Esophagus (tissue), 2 donors: ENCODE measurements around the gene WIPF1. TPM values are rescaled to one million over a fixed set of nuclear protein-coding genes. Genes with fewer than 3 reads are reported as not detected.

Source experiments
- H3K27ac ChIP-seq, 2 donors: one replicate each; pipeline ENCODE4 v1.5.1; 2013; ENCODE audit warnings: low read depth in 2 of 2, mild to moderate bottlenecking in 2 of 2, inconsistent platforms in 1 of 2, low read length in 1 of 2, moderate library complexity in 1 of 2
- H3K27me3 ChIP-seq, 2 donors: one replicate each; pipeline ENCODE4 v1.6.1; 2013; ENCODE audit warnings: low read length in 2 of 2, control low read depth in 1 of 2, mild to moderate bottlenecking in 1 of 2; ENCODE audit not compliant: insufficient read depth in 2 of 2, control insufficient read depth in 1 of 2
- H3K36me3 ChIP-seq, 2 donors: one replicate each; pipeline ENCODE4 v1.6.1; 2013; ENCODE audit warnings: low read length in 1 of 2; ENCODE audit not compliant: control insufficient read depth in 2 of 2, insufficient read depth in 2 of 2
- H3K4me1 ChIP-seq, 2 donors: one replicate each; pipeline ENCODE4 v1.6.1; 2013; ENCODE audit warnings: low read length in 1 of 2; ENCODE audit not compliant: control insufficient read depth in 2 of 2, insufficient read depth in 2 of 2
- H3K4me3 ChIP-seq, 2 donors: one replicate each; pipeline ENCODE4 v1.5.1; 2013; ENCODE audit warnings: low read length in 2 of 2, mild to moderate bottlenecking in 2 of 2, low read depth in 1 of 2, moderate library complexity in 1 of 2
- H3K9me3 ChIP-seq, 2 donors: one replicate each; pipeline ENCODE4 v1.6.1; 2013; ENCODE audit warnings: mild to moderate bottlenecking in 2 of 2, low read depth in 1 of 2, low read length in 1 of 2, moderate library complexity in 1 of 2; ENCODE audit not compliant: control insufficient read depth in 2 of 2, insufficient read depth in 1 of 2
- WGBS, 2 donors: extraction: QIAGEN DNeasy Blood & Tissue Kit; methylation state at CpG; one replicate each; pipeline ENCODE4 v1.1.7; 2013; 5-methylcytosine and 5-hydroxymethylcytosine counted together
- polyA plus RNA-seq, 2 donors: library from polyadenylated mRNA; stranded (reverse); fragments of 200-250 nt; gene quantifications; one replicate each; pipeline ENCODE4 v1.2.3, GENCODE V29; 2013
- donor health status: healthy with polysubstance abuse.
- donor health status: Bipolar disorder and iron deficiency.

Gene WIPF1
- polyA plus RNA-seq, 2 donors = 3.9 to 4.8 TPM

DNA sequence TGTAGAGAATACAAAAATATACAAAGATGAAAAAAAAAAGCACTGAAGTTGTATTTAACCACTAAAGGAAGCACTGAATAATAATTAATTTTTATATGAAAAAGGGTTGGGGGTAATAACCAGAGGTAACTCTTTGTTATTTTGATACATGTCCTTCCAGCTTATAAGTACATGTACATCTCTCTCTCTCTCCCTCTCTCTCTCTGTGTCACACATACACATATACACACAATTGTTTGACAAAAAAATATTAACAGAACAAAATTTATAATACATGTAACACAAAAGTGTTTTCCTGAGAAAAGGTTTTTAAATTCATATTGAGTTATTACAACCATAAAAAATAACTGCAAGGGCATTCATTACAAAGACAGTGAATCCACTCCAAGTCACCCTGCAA is 4.6 kb downstream of the WIPF1 start:
- no peaks in the 10 kb centered on the region for H3K27me3 ChIP-seq
- no peak overlapping the region for H3K27ac ChIP-seq
- peaks cover 0 to 6% of the 10 kb centered on the region in 2 donors for H3K4me1 ChIP-seq
- no peaks in the 10 kb centered on the region for H3K9me3 ChIP-seq
- no peak overlapping the region for H3K4me3 ChIP-seq
- H3K36me3 ChIP-seq = no peaks in the 10 kb centered on the region

DNA sequence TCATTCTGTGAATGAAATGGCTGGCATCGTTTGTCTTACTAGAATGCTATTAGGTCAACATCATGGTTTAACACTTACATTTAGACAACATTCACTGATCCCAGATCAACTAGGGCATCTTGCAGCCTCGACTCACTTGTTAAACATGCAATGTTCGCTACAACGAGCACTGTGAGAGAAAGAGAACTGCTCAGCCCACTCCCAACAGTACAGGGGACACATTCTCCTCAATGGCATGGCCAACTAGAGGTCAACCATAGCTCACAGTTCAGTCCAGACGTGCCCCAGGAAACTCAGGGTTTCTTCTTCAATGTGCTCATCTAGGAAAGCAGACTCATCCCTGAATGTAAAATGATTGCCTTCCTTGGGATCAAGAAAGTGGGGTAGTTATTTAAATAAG is 5.9 kb downstream of the WIPF1 start:
- Histone ChIP-seq H3K9me3 (no peaks in the 10 kb centered on the region), H3K27me3 (no peaks in the 10 kb centered on the region), H3K4me1 (peaks cover 0 to 6% of the 10 kb centered on the region in 2 donors), H3K27ac (no peak overlapping the region), H3K4me3 (no peak overlapping the region), H3K36me3 (no peaks in the 10 kb centered on the region)
- 72 to 76% methylated on average over 5 of the region's 5 CpGs for WGBS, 2 donors

DNA sequence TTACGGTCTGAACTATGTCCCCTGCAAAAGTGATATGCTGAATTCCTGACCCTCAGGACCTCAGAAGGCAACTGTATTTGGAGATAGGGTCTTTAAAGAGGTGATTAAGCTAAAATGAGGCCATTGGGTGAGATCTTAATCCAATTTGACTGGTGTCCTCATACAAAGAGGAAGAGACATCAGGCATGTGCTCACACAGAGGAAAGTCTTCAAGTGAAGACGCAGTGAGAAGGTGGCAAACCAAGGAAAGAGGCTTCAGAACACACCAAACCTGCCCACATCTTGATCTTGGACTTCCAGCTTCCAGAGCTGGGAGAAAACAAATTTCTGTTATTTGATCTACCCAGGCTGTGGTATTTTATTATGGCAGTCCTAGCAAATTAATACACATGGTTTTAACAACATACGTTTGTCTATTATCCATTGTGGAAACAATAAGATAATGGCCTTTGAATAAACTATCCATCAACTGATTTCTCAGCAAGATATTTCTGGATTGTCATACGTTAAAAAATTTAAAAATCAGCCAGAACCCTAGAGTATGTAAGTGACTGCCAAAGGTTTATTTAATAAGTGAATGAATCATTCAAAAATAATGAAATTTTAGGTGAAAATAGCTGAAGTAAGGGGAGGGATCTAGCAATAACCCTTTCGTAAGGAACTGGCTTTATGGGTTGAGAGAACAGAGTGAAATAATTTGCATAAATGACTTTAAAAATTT is 6.5 kb downstream of the WIPF1 start:
- Histone ChIP-seq H3K4me3 (no peak overlapping the region), H3K36me3 (no peaks in the 10 kb centered on the region), H3K9me3 (no peaks in the 10 kb centered on the region), H3K27ac (peak overlapping the region in 1 of 2 donors; percentile 9), H3K27me3 (no peaks in the 10 kb centered on the region), H3K4me1 (peaks cover 0 to 6% of the 10 kb centered on the region in 2 donors)
- WGBS, 2 donors = 73% methylated on average over 5 of the region's 5 CpGs

DNA sequence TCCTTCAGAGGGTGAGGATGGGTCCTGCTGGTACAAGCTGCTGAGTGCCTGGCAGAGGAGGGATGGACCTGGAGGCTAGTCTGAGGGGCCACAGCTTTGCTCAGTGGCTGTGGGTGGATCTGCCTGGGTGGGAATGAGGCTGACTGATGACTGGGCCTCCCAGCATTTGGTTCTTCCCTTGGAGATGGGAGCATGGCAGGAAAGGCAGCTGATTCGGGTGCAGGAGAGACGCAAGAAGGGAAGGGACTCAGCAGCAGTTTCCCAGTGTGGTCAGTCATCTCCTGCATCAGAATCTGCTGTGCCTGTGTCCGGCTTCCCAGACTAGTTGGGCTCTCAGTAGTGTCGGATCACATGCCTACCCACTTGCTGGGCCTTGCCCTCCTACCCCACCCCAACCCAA is 7.3 kb downstream of the WIPF1 start:
- Histone ChIP-seq H3K4me3 (no peak overlapping the region), H3K9me3 (no peaks in the 10 kb centered on the region), H3K36me3 (no peaks in the 10 kb centered on the region), H3K4me1 (peaks cover 2 to 10% of the 10 kb centered on the region in 2 donors), H3K27ac (no peak overlapping the region), H3K27me3 (no peaks in the 10 kb centered on the region)
- 62 to 69% methylated on average over 4 of the region's 4 CpGs for WGBS, 2 donors

DNA sequence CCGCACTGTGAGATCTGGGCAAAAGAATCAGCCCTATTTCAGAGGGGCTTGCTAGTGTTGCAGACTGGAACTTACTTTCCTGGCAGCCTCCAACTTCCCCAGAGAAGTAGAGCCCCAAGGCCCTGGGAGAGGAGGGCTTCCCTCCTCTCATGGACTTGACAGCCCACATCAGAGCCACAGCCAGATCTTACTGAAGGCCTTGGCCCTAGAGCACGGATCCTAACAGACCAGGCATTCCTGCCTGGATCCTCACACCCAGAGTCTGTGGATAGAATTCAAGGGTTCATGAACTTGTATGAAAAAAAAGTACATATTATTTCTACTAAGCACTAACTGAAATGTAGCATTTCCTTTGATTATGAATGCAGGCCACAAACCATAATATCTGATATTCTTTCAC is 8.3 kb downstream of the WIPF1 start:
- H3K4me1 ChIP-seq = peaks cover 2 to 10% of the 10 kb centered on the region in 2 donors
- WGBS, 2 donors = 78 to 82% methylated on average over 2 of the region's 2 CpGs
- no peak overlapping the region for H3K27ac ChIP-seq
- H3K9me3 ChIP-seq = no peaks in the 10 kb centered on the region
- no peak overlapping the region for H3K4me3 ChIP-seq
- H3K27me3 ChIP-seq = no peaks in the 10 kb centered on the region
- no peaks in the 10 kb centered on the region for H3K36me3 ChIP-seq

DNA sequence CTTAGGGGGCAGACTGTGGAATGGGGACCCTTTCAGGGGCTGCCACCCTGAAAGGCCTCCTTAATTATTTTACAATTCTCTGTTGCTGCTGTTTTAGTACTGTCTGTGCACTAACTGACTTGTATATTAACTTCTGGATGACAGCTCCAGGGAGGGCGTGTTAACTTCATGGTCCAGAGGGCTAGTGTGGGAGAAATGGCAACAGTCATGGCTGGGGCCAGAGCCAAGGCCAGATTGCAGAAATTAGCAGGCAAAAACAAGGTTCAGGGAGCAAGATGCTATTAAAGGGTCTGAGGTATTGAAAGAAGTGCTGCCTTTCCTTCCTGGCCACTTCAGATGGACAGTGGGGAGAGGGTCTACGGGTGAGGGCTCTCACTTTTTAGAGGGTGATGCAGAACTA is 9.1 kb downstream of the WIPF1 start:
- no peaks in the 10 kb centered on the region for H3K9me3 ChIP-seq
- H3K4me1 ChIP-seq = peaks cover 2 to 10% of the 10 kb centered on the region in 2 donors
- H3K36me3 ChIP-seq = no peaks in the 10 kb centered on the region
- no peak overlapping the region for H3K4me3 ChIP-seq
- no peaks in the 10 kb centered on the region for H3K27me3 ChIP-seq
- no peak overlapping the region for H3K27ac ChIP-seq
- 88% methylated on average over 2 of the region's 2 CpGs for WGBS, 2 donors

DNA sequence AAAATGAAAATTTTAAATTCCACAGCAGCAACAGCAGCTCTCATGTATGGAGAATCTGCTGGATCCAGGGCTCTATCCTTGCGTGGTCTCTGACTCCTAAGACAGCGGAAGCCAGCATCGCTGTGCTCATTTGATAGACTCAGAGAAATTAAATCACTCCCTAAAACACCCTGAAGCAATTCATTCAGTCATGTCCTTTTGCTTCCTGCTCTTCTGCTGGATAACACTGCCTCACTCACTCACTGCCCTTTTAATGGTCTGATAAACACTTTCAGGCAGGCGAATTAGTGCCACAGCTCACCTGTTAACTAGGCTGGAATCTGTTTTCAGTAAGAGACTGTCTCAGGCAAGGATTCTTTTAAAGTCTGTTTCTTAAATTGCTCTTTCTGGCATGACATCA is 10.0 kb downstream of the WIPF1 start:
- H3K9me3 ChIP-seq = no peaks in the 10 kb centered on the region
- H3K27me3 ChIP-seq = no peaks in the 10 kb centered on the region
- H3K27ac ChIP-seq = no peak overlapping the region
- no peak overlapping the region for H3K4me3 ChIP-seq
- 83 to 84% methylated on average over 4 of the region's 4 CpGs for WGBS, 2 donors
- peaks cover 2 to 10% of the 10 kb centered on the region in 2 donors for H3K4me1 ChIP-seq
- no peaks in the 10 kb centered on the region for H3K36me3 ChIP-seq

DNA sequence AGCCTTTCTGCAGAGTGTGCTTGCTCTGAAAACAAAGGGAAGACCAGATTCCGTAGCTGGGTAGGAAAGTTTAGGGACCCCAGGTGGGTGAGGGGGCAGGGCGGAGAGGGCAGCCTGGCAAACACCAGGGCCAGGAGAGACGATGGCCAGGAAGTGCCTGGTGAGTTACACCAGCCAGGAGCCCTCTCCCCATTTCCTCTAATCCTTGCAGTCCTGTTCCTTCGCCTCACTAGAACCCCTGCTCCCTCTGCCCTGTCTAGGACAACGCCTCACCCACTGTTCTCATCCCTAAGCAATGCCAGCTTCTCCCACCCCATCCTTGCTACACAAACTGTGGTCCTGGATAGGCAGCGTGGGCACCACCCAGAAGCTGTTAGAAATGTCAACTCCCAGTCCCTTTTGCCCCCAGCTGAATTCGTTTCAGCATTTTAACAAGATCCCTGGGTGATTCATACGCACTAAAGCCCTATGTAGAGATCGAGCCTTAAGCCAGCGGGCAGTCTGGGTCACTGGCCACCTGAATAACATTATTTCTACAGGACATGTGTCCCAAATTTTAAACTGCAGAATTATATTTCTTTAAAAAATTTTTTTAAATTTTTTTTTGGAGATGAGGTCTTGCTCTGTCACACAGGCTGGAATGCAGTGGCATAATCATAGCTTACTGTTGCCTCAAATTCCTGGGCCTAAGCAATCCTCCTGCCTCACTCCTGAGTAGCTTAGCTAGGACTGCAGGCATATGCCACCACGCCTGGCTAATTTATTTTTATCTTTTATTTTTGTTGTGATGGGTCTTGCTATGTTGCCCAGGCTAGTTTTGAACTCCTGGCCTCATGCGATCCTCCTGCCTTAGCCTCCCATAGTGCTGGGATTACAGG is 10.9 kb downstream of the WIPF1 start:
- H3K27me3 ChIP-seq = no peaks in the 10 kb centered on the region
- H3K4me3 ChIP-seq = no peak overlapping the region
- H3K4me1 ChIP-seq = peaks cover 2 to 10% of the 10 kb centered on the region in 2 donors
- no peak overlapping the region for H3K27ac ChIP-seq
- H3K36me3 ChIP-seq = no peaks in the 10 kb centered on the region
- H3K9me3 ChIP-seq = no peaks in the 10 kb centered on the region
- 86 to 87% methylated on average over 12 of the region's 12 CpGs for WGBS, 2 donors

DNA sequence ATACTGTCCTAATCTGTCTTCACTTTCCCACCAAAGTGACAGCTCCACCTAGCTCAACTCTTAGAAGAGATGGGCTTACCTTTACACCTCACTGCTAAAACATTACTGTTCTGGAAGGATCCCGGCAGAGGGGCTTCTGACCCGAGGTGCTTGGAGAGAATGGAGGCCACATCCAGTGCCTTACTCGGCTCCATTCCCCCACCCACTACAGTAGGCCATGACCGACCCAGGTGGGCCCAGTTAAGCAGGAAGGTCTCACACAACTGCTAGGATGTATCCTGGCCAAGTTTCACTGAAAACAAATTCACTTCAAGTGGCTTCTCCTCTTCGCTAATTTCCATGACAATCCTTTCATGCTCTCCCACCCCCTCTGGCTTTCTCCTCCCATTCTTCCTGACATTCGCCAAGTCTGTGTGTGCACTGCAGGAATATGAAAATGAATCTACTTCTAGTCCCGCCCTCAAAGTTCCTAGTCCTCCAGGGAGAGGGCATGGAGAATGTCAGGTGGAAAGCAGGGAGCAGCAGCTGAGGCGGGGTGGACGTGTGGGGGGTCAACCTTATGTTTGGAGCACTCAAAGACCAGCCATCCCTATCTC is 11.8 kb downstream of the WIPF1 start:
- H3K27ac ChIP-seq = no peak overlapping the region
- no peaks in the 10 kb centered on the region for H3K9me3 ChIP-seq
- 80 to 85% methylated on average over 9 of the region's 9 CpGs for WGBS, 2 donors

More for the DNA sequence above, 11.8 kb downstream of the WIPF1 start:
- no peaks in the 10 kb centered on the region for H3K36me3 ChIP-seq
- H3K27me3 ChIP-seq = no peaks in the 10 kb centered on the region
- peaks cover 2 to 10% of the 10 kb centered on the region in 2 donors for H3K4me1 ChIP-seq
- no peak overlapping the region for H3K4me3 ChIP-seq
